SK-N-SH treated with all-trans-retinoic acid at 6 μM for 48 hours (cell line): ENCODE results near the gene PNPLA7.

ENCODE experiments used
- ATAC-seq: fragments of 200-7000 bp; cut with Tn5 transposase; 3 replicates; pipeline ENCODE4 v1.9.1; 2020; ENCODE audit warnings: mild to moderate bottlenecking, moderate library complexity
- ARNTL ChIP-seq: fragments of 450-650 bp; formaldehyde crosslinking; IDR thresholded peaks from 2 replicates; pipeline ENCODE4 v1.5.0; 2020; ENCODE audit warnings: low read depth, mild to moderate bottlenecking, moderate library complexity, borderline replicate concordance
- BACH2 ChIP-seq: fragments of 250-450 bp; sonication (Bioruptor Pico); IDR thresholded peaks from 2 replicates; pipeline ENCODE4 v1.9.0; 2021; ENCODE audit warnings: mild to moderate bottlenecking, borderline replicate concordance
- CREB5 ChIP-seq: fragments of 250-450 bp; sonication (Bioruptor Pico); IDR thresholded peaks from 2 replicates; pipeline ENCODE4 v1.5.1; 2020; ENCODE audit warnings: low read depth, mild to moderate bottlenecking, moderate library complexity
- CSDC2 ChIP-seq: fragments of 250-450 bp; sonication (Bioruptor Pico); IDR thresholded peaks from 2 replicates; pipeline ENCODE4 v1.5.0; 2020; ENCODE audit warnings: mild to moderate bottlenecking, moderate library complexity
- ESRRG ChIP-seq: fragments of 250-450 bp; sonication (Bioruptor Pico); IDR thresholded peaks from 2 replicates; pipeline ENCODE4 v1.6.1; 2021; ENCODE audit warnings: mild to moderate bottlenecking
- GLIS3 ChIP-seq: fragments of 250-450 bp; sonication (Bioruptor Pico); IDR thresholded peaks from 2 replicates; pipeline ENCODE4 v1.5.0; 2020; ENCODE audit warnings: mild to moderate bottlenecking, moderate library complexity
- ISL1 ChIP-seq: fragments of 250-450 bp; sonication (Bioruptor Pico); IDR thresholded peaks from 2 replicates; pipeline ENCODE4 v2.1.2; 2022; ENCODE audit warnings: mild to moderate bottlenecking, moderate library complexity
- OSR1 ChIP-seq: fragments of 250-450 bp; sonication (Bioruptor Pico); IDR thresholded peaks from 2 replicates; pipeline ENCODE4 v1.8.0; 2022; ENCODE audit warnings: moderate library complexity, mild to moderate bottlenecking, inconsistent platforms
- PATZ1 ChIP-seq: fragments of 250-450 bp; sonication (Bioruptor Pico); IDR thresholded peaks from 2 replicates; pipeline ENCODE4 v1.8.0; 2020; ENCODE audit warnings: mild to moderate bottlenecking, moderate library complexity, borderline replicate concordance
- POU6F1 ChIP-seq: fragments of 250-450 bp; sonication (Bioruptor Pico); IDR thresholded peaks from 2 replicates; pipeline ENCODE4 v1.8.0; 2021; ENCODE audit warnings: low read depth, mild to moderate bottlenecking, moderate library complexity, borderline replicate concordance
- PPARA ChIP-seq: fragments of 250-450 bp; sonication (Bioruptor Pico); IDR thresholded peaks from 2 replicates; pipeline ENCODE4 v1.5.0; 2020; ENCODE audit warnings: mild to moderate bottlenecking, borderline replicate concordance
- SNAI2 ChIP-seq: fragments of 250-450 bp; sonication (Bioruptor Pico); IDR thresholded peaks from 2 replicates; pipeline ENCODE4 v1.5.0; 2020; ENCODE audit warnings: mild to moderate bottlenecking, moderate library complexity
- TCF4 ChIP-seq: fragments of 250-450 bp; sonication (Bioruptor Pico); IDR thresholded peaks from 2 replicates; pipeline ENCODE4 v1.8.0; 2021; ENCODE audit warnings: mild to moderate bottlenecking, moderate library complexity, borderline replicate concordance
- TOX ChIP-seq: fragments of 250-450 bp; sonication (Bioruptor Pico); IDR thresholded peaks from 2 replicates; pipeline ENCODE4 v1.8.0; 2021; ENCODE audit warnings: mild to moderate bottlenecking, moderate library complexity, borderline replicate concordance
- TSHZ2 ChIP-seq: fragments of 250-450 bp; sonication (Bioruptor Pico); IDR thresholded peaks from 2 replicates; pipeline ENCODE4 v1.5.0; 2020; ENCODE audit warnings: mild to moderate bottlenecking, moderate library complexity
- ZFP3 ChIP-seq: fragments of 250-450 bp; sonication (Bioruptor Pico); IDR thresholded peaks from 2 replicates; pipeline ENCODE4 v1.5.0; 2020; ENCODE audit warnings: mild to moderate bottlenecking, moderate library complexity
- ZFP30 ChIP-seq: fragments of 450-650 bp; formaldehyde crosslinking; IDR thresholded peaks from 2 replicates; pipeline ENCODE4 v1.5.0; 2022; ENCODE audit warnings: mild to moderate bottlenecking, moderate library complexity
- ZNF70 ChIP-seq: fragments of 450-650 bp; formaldehyde crosslinking; IDR thresholded peaks from 2 replicates; pipeline ENCODE4 v1.5.0; 2020; ENCODE audit warnings: mild to moderate bottlenecking, moderate library complexity
- ZNF8 ChIP-seq: fragments of 450-650 bp; formaldehyde crosslinking; IDR thresholded peaks from 2 replicates; pipeline ENCODE4 v1.5.0; 2020; ENCODE audit warnings: mild to moderate bottlenecking, moderate library complexity

The PNPLA7 gene

GRCh38 chr9:137431416-137431931 is 118.7 kb downstream of the PNPLA7 start (continued):
- TF ChIP-seq TSHZ2 (no peak), POU6F1 (CRISPR knock-in tag) (no peak), OSR1 (CRISPR knock-in tag) (no peak)

GRCh38 chr9:137430723-137431415 is 119.3 kb downstream of the PNPLA7 start:
- no peak for ATAC-seq
- no peak for TF ChIP-seq ZFP3 (CRISPR knock-in tag)
- TF ChIP-seq CREB5 (CRISPR knock-in tag), result no peak
- TF ChIP-seq BACH2 (CRISPR knock-in tag), result no peak
- TF ChIP-seq ZNF8 (CRISPR knock-in tag), result no peak
- no peak for TF ChIP-seq SNAI2 (CRISPR knock-in tag)
- no peak for TF ChIP-seq TOX (CRISPR knock-in tag)
- TF ChIP-seq ZFP30, result no peak
- no peak for TF ChIP-seq TCF4 (CRISPR knock-in tag)
- no peak for TF ChIP-seq TSHZ2
- no peak for TF ChIP-seq ARNTL (CRISPR knock-in tag)
- no peak for TF ChIP-seq ISL1 (CRISPR knock-in tag)
- TF ChIP-seq ZNF70 (CRISPR knock-in tag), result no peak
- TF ChIP-seq PATZ1 (CRISPR knock-in tag), result no peak
- TF ChIP-seq CSDC2, result no peak
- no peak for TF ChIP-seq GLIS3 (CRISPR knock-in tag)
- TF ChIP-seq PPARA (CRISPR knock-in tag), result no peak
- TF ChIP-seq ESRRG (CRISPR knock-in tag), result no peak
- no peak for TF ChIP-seq POU6F1 (CRISPR knock-in tag)
